Fibroblast of skin of right biceps (primary cell): ENCODE measurements around the gene TNNT2.

Experiments used
- DNase-seq: peaks from one replicate; pipeline ENCODE4 v3.0.0-alpha.2; 2013

TNNT2 gene

DNA sequence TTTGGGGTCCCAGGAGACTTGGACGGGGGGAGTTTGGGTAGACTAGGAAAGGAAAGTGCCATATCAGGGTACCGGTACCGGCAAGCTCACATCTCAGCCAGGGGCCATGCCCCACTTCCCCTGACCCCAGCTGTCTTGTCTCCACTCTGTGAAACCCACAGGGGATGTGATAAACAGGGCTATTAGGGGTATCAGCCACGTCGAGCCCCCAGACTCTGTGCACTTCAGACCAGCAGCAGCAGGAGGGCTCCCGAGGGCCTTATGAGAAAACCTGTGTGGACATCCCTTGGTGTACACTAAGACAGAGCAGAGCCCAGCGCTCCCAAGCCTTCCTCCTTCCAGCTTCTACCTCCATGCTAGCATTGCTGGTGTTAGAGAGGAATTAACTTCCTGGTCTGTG lies 46.3 kb downstream of the TNNT2 start:
- no peak for DNase-seq

DNA sequence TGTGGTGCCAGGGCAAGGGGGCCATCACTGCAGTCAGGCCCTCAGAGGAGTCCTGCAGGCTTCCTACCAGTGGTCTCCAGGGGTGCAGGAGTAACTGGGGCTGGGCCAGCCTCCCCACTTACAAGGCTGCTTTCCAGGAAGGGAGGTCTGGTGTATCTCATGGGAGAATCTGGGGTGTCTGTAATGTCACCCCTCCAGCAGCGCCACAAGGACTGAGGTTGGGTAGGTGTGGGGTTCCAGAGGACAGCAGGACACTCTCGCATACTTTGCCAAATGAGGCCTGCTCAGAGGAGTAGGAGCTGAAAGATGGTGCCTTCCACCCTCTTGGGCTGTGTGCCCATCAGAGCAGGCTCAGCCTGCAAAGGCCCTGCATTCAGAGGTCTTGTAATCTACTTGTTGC lies 46.9 kb downstream of the TNNT2 start:
- no peak for DNase-seq

DNA sequence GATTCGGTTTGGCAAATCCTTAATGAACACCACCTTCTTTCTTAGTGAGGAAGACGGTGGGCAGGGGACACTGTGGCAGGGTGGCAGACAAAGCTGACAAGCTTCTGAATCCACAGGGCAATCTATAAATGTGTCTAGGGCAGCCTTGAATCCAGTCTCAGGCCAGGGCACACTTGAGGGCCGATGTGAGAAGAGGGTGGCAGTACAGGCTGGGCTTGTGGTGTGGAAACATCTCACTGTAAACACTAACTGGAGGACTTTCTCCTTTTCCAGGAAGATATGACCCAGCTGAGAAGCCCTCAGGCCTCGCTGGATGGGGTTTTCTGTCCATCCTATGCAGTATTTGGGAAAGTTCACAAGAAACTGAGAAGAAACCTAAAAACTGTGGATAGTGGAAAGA lies 47.7 kb downstream of the TNNT2 start:
- no peak for DNase-seq

DNA sequence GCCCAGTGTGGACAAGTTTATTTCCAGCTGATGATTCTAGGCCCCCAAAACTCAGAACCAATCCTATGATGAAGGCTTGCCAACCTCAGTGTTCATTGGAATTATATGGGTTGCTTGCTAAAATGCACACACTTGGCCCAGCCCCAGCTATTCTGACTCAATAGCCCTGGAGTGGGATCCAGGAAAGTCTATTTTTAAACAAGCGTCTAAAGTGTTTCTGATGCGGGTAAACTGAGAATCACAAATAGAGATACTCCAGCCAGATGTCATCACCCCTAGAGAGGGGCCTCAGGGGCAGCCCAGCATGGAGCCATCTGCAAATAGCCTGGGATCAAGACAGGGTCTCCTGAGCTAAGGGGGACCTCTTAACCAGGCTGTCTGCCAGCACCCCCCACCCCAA lies 48.2 kb downstream of the TNNT2 start:
- DNase-seq: peak; percentile 66

DNA sequence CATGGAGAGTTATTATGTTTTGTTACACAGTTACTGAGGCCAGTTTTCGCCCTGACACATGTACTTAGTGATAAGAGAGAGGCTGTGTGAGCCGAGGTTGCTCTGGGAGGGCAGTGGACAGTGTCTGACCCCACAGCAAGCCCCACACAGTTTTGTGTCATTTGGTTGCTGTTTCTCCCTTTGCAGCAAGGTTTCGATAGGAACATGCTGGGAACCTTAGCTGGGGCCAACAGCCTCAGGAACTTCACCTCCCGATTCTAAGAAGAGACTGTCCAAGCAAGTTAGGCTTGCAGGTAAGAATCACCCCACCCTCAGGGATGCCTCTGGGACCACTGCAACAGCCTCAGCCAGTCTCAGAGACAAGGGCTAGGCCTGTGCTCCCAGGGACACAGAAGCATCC lies 48.9 kb downstream of the TNNT2 start:
- no peak for DNase-seq

DNA sequence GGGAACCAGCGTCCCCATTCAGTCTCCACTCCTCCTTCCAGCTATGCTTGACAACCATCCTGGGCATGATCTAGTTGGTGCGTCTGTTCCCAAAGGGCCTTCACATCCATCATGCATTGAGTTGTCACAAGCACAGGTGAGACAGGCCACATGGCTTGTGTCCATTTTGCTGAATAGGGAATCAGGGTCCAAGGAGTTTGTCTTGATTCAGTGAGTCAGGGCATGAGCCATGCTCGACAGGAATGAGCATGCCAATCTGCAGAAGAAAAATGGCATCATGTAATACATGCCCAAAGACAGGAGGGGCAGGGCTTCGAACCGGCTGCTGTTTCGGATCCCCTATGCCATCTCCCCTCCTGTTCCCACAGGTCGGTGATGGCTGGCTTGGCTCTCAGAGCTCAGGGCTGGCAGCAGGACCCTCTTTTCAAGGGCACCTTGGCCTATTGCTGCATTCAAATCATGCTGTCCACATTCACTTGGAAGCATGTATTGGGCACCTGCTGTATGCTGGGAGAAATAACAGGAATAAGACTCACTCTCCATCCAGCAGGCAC lies 49.7 kb downstream of the TNNT2 start:
- no peak for DNase-seq

DNA sequence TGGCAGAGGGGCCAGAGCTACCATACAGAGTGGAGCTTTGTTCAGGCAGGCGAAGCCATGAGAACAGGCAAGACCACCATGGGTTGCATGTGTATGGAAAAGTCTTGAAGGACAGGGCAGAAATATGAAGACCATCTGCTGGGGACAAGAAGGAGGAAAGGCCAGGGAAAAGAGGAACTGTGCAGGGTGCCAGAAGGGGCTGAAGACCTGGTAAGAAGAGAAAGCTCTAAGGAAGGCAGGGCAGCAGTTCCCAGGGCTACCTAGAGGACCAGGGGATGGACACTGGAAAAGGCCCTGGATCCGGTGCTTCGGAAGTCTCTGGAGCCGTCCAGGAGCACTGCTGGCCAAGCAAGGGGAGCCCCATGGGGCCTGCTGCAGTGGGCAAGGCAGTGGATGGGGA lies 50.8 kb downstream of the TNNT2 start:
- no peak for DNase-seq

DNA sequence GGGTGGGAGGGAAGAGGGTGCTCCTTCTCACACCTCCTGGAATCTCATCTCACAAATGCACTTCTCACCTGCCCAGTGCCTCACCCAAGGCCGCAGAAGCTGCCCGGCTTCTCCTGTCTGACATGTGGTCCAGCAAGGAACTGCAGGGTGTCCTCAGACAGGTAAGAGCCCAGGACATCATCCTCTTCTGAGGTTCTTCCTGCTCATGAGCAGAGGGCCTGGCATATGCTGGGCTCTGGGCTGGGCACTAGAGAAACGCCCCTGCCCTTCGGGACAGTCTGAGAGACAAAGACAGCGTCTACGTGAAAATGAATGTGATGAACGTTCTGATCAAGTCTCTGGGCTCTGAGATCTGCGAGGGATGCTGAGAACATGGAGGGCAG lies 51.8 kb downstream of the TNNT2 start:
- DNase-seq: no peak

DNA sequence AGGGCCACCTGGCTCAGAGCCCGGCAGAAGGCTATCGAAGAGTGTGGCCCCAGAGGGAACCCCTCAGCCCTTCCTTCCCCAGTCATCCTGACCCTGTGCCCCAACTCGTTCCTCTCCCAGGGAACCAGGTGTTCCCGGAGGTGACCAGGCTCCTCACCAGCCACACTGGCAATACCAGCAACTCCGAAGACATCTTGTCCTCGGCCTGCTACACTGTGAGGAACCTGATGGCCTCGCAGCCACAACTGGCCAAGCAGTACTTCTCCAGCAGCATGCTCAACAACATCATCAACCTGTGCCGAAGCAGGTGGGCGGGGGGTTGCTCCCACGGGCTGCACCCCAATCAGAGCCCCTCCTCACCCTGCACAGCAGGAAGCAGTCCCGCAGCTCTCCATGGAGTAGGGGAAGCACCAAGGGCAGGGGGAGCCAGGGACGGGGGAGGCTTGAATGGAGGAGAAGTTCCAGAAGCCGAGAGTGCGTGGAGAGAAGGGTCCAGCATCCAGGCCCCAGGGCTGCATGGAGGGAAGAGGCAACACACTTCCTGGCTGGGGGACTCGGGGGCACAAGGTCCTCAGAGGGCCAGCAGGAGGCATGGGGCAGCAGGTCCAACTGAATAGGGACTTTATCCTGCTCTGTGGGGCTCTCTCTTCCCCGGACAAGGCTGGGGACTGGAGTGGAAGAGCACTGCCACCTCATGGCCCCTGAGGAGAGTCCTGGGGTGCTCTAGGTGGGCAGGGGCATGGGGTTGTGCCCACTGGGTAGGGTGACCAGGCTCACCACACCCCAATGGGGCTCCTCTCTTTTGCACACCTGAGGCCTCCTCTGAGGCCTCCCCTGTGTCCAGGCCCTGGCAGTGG lies 52.4 kb downstream of the TNNT2 start:
- no peak for DNase-seq

DNA sequence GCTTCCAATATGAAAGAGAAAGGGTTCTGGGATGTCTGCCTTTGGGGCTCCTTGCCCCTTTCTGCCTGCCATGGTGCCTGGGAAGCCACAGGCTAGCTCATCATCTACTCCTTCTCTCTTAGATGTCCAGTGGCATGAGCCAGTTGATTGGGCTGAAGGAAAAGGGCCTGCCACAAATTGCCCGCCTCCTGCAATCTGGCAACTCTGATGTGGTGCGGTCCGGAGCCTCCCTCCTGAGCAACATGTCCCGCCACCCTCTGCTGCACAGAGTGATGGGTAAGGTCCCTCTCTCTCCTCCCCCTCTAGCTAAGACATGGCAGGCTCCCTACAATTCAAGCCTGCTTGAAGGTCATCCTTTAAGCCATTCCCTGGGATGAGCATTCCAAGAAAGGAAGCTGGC lies 53.2 kb downstream of the TNNT2 start:
- DNase-seq: no peak

DNA sequence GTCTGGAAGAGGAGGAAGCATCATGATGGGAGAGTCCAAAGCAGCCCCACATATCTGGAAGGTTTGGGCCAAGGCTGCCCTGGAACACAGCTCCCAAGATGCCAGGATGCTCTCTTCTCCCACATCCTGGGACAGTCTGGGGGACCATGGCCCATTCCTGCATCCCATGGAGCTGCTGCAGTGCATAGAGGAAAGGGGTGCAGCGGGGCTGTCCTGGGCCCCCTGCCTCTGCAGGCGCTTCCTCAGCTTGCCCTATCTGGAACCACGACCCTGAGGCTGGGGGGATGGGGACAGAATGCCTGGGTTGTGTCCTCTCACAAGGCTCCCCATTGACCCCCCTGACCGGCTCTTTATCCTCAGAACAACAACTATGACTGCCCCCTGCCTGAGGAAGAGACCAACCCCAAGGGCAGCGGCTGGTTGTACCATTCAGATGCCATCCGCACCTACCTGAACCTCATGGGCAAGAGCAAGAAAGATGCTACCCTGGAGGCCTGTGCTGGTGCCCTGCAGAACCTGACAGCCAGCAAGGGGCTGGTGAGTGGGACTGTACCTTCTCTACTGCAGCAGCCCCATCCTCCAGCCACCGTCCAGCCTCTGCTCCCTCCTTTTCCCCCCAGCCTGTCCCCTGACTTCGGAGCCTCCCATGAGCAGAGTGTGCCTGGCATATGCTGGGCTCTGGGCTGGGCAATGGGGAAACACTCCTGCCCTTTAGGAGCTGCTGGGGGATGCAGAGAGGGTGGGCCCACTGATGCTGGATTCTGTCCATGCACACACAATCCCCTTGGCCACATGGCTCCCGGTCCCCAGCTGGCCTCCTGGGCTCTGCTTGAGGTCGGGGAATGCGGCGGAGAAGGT lies 54.6 kb downstream of the TNNT2 start:
- DNase-seq: no peak

DNA sequence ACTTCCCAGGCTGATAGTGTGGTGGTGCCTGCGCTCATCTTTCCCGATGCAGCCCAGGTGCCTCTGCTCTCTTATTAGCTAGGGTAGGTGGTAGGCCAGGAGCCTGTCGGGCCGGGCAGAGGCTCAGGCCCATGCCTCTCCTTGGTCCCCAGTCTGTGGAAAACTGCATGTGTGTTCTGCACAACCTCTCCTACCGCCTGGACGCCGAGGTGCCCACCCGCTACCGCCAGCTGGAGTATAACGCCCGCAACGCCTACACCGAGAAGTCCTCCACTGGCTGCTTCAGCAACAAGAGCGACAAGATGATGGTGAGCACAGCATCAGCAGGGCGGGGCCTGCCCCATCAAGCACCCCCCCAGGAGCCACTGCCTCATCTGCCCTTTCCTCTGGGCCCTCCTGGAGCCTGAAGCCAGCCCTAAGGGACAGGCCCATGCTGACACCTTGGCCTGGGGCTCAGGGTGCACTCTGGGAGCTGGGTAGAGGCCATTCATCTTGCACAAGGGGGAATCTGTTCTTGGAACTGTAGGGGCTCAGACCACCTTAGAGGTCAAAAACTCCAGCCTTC lies 55.6 kb downstream of the TNNT2 start:
- no peak for DNase-seq

DNA sequence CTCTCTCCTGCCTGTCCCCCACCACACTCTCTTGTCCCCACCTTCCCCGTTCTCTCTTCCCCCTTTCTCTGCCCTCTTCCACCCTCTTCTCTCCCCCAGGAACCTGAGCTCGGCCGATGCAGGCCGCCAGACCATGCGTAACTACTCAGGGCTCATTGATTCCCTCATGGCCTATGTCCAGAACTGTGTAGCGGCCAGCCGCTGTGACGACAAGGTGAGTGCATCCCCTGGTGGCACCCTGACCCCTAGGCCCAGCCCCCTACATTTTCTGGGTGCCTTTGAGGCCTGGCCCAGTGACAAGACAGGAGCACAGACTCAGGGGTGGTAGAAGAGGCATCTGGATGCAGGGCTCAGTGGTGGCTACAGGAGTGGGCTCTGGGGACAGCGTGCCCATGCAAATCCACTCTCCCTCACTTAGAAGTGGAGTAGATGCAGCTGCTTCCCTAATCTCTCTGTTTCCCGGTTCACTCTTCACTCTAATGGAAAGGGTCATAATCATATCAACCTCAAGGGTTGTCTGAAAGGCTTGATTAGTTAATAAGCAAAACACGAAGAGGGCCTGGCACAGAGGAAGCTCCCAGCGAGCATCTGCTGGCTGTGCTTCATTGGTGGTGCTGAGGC lies 57.2 kb downstream of the TNNT2 start:
- no peak for DNase-seq

DNA sequence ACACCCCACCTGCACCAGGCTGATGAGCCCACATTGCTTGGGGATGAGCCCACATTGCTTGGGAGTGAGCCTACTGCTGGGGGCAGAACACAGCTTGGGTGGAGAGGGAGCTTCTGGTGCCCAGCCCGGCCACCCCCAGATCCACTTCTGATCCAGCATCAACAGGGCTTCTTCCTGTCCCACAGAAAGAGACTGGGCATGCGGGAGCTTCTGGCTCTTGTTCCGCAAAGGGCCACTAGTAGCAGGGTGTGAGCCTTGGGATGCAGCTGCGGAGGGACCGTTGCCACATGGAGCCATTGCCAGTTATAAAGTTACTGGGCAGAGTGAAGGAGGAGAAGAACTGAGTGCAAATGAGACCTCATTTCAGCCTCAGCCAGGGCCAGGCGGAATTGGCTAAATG lies 57.8 kb downstream of the TNNT2 start:
- no peak for DNase-seq

DNA sequence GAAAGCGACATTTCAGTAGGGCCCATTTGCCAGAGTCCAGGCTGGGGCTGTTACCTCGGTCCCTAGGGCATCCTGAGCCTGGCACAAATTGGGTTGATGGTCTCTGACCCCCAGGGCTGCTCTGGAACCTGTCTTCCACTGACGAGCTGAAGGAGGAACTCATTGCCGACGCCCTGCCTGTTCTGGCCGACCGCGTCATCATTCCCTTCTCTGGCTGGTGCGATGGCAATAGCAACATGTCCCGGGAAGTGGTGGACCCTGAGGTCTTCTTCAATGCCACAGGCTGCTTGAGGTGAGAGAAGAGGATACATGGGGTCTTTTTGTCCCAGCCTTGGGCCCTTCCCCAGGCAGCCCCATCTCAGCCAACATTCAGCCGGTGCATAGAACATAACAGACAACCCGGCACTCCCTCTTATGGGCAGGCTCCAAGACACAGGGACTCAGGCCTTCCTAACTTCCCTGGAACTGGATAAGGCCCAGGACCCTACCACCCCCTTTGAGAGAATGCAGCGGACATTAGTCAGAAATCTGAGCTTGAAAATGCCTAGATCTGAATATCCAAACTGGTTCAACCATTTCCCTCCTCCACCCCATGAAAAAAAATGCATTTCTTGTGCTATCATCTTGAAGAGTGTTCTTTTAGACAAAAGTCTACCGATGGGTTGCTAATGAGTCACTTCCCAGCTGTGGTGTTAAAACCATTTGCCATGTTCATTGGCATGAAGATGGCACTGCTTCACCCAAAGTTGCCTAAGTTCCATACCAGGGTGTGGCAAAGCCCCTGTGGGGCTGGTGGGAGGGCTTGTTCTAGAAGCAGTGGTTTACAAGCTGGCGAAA lies 58.8 kb downstream of the TNNT2 start:
- DNase-seq: no peak

DNA sequence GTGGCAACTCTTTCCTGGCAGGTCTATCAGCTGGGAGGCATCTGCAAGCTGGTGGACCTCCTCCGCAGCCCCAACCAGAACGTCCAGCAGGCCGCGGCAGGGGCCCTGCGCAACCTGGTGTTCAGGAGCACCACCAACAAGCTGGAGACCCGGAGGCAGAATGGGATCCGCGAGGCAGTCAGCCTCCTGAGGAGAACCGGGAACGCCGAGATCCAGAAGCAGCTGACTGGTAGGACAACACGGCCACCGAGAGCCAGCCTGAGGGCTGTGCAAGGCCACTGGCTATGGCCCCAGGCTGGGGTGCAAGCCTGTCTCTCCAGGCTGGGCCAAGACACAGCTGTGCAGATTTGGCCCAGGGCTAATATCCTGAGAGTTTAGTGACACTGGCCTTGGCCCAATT lies 59.9 kb downstream of the TNNT2 start:
- DNase-seq: no peak

DNA sequence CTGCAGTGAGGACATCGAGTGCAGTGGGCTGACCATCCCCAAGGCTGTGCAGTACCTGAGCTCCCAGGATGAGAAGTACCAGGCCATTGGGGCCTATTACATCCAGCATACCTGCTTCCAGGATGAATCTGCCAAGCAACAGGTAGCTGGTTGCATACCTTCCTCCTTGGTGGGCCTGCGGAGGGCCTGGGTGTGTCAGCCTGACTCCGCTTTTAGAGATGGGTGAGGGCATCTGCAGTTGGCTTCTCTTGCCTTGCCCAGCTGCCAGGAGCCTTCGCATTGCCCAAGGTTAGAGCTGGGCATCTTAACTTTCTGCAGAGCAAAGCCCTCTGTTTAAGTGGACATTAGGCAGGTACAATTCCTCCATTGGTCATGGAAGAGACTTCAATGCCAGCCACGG lies 60.9 kb downstream of the TNNT2 start:
- DNase-seq: no peak

DNA sequence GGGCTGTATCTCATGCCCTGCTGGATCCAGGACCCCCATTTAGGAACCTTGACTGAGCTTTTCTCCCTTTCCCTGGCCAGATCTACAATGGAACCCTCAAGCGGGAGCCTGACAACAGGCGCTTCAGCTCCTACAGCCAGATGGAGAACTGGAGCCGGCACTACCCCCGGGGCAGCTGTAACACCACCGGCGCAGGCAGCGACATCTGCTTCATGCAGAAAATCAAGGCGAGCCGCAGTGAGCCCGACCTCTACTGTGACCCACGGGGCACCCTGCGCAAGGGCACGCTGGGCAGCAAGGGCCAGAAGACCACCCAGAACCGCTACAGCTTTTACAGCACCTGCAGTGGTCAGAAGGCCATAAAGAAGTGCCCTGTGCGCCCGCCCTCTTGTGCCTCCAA lies 64.4 kb downstream of the TNNT2 start:
- no peak for DNase-seq

DNA sequence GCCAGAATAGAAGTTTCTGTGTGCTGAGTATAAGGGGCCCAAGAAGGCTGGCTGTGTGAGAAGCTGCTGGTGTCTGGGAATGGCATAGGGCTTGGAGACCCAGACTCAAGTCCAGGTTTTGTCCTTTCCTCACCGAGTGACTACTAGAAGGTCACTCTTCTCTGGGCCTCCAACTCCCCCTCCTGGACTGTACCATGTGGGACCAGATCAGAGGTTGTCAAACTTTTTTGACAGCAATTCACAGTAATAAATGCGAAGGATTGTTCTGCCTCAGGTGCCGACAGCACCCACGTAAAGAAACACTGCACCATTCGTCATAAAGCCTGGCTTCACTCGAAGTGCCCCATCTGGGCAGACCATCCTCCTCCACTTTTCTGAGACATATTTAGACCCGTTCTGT lies 65.2 kb downstream of the TNNT2 start:
- no peak for DNase-seq

DNA sequence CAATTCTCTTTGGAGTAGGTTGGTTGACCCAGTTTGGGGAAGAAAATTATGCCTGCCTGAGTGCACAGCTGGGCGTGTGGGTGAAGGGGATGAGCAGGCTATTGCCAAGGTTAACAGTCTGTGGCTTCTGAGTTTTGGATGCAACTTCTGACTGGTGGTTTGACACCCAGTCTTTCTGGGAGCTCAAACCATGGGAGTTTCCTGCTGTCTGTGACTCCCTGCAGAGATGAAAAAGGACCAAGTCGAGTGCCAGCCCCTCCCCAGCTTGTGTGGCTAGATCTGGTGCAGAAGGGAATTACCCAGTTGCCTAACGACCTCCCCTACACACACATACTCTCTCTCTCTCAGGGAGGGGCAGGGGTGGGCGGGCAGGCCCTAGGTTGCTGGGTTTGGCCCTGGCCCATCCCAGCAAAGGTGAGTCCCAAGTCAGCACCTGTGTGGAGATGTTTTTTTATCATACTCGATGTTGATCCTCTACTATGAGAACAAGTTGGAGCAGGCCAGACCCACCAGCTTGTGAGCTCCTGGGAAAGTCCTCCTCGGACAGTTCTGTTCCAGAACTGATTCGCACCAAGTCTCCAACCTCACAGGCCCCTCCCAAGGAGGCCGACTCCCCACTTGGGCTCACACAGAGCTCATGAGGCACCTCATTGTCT lies 66.0 kb downstream of the TNNT2 start:
- no peak for DNase-seq

DNA sequence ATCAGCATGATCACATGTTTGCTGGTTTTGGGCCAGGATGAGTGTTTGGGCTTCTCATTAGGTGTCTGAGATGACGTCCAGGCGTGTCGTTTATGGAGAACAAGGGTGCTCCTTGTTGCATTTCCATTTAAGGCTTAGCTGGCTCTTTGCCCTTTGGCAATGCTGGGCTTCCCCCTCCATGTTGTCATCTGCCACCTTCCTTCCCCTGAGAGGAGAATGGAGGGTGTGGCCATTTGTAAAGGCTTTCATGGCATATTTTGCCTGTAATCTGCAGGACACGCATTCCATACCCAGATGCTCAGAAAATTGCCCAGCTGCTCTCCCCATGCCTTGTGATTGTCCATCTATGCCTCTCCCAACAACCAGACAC lies 66.5 kb downstream of the TNNT2 start:
- no peak for DNase-seq
